OCI-LY1 (cell line): ENCODE results near the gene TBX5.

Source experiments
- CTCF ChIP-seq: fragments of 200-600 bp; sonication (generic), shearing (Covaris generic); IDR thresholded peaks from 2 replicates; pipeline ENCODE4 v1.5.1; 2017; ENCODE audit warnings: mild to moderate bottlenecking, antibody characterized with exemption, low read length, moderate library complexity, mixed read lengths
- EZH2 ChIP-seq: fragments of 200-600 bp; sonication (generic), shearing (Covaris generic); IDR thresholded peaks from 2 replicates; pipeline ENCODE4 v1.8.0; 2017; ENCODE audit warnings: borderline replicate concordance, mixed run types, mild to moderate bottlenecking, antibody characterized with exemption, low read length, moderate library complexity, mixed read lengths

DNA sequence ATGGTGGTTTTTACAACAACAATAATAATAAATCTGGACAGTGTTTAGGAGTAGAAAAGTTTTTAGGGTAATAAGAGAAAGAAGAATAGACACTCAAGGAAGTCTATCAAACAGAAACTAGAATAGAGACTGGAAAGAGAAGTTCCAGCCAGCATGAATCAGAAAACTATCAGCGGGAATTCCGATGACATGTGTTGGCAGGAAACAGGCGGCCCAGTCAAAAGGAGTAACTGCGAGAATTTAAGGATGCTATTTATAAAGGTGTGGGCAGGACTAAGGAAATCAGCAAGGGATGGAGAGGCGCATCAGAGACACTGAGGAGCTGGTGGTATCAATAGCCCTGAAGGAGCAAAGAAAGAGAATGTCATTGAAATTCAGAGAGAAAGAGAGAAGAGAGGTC, 89.9 kb downstream of the TBX5 start:
- TF ChIP-seq CTCF = no peak
- TF ChIP-seq EZH2 = no peak
